ENCODE measurements around the gene REXO5.

DNA sequence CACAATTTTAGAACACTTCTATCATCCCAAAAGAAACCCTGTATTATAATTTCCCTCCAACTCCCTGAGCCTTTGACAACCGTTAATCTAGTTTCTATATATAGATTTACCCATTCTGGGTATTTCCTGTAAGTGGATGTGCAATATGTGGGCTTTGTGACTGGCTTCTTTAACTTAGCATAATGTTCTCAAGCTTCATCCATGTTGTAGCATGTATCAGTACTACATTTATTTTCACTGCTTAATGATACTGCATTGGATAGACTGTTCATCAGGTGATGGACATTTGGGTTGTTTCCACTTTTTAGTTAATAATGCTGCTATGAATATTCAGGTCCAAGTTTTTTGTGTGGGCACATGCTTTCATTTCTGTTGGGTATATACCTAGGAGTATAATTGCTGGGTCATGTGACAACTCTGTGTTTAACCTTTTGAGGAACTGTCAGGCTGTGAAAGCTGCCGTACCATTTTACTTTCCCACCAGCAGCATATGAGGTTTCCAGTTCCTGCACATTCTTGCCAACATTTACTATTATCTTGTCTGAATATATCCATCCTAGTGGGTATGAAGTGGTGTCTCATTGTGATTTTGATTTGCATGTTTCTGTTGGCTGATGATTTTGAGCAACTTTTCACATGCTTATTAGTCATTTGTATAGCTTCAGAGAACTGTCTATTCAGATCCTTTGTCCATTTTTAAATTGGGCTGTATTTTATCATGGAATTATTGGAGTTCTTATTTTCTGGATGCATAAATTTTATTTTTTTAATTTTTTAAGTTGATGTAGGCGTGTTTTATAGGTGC is 16.4 kb downstream of the REXO5 start:
- TF ChIP-seq POLR2A (IDR thresholded peaks at IDR 0.05) (no peak), EP300 (IDR thresholded peaks at IDR 0.05) (no peak)
- TF ChIP-seq, protein P1, sequence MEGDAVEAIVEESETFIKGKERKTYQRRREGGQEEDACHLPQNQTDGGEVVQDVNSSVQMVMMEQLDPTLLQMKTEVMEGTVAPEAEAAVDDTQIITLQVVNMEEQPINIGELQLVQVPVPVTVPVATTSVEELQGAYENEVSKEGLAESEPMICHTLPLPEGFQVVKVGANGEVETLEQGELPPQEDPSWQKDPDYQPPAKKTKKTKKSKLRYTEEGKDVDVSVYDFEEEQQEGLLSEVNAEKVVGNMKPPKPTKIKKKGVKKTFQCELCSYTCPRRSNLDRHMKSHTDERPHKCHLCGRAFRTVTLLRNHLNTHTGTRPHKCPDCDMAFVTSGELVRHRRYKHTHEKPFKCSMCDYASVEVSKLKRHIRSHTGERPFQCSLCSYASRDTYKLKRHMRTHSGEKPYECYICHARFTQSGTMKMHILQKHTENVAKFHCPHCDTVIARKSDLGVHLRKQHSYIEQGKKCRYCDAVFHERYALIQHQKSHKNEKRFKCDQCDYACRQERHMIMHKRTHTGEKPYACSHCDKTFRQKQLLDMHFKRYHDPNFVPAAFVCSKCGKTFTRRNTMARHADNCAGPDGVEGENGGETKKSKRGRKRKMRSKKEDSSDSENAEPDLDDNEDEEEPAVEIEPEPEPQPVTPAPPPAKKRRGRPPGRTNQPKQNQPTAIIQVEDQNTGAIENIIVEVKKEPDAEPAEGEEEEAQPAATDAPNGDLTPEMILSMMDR (IDR thresholded peaks at IDR 0.05), result no peak

Measured in ovary (tissue), 3 donors.